WTC11 (cell line): Measurements from ENCODE around the gene WDR91. TPM values are rescaled to one million over a fixed set of nuclear protein-coding genes. Genes with fewer than 3 reads are reported as not detected.

Experiments
- ATAC-seq: fragments of 200-7000 bp; cut with Tn5 transposase; 2 replicates; pipeline ENCODE4 v1.10.0; 2021; ENCODE audit warnings: mild to moderate bottlenecking, moderate library complexity
- CTCF ChIA-PET: fragments of 300-600 bp; sonication (Branson Sonifier 250); formaldehyde crosslinking; loops from one replicate; lab custom pipeline; 2021; ENCODE audit warnings: antibody characterized with exemption; lab: Charles Lee
- POLR2A ChIA-PET: fragments of 350-600 bp; sonication (Branson Sonifier 250); formaldehyde crosslinking; loops from one replicate; lab custom pipeline; 2021; ENCODE audit warnings: antibody characterized with exemption; lab: Charles Lee
- DNase-seq: peaks from one replicate; pipeline ENCODE4 v3.0.0; 2021; ENCODE audit warnings: low spot score
- H3K27ac Mint-ChIP-seq: 2 replicates; pipeline ENCODE4 v1.8.0; 2021; ENCODE audit warnings: mixed read lengths
- H3K27me3 Mint-ChIP-seq: 2 replicates; pipeline ENCODE4 v1.8.0; 2021; ENCODE audit warnings: low read depth, mild to moderate bottlenecking, moderate library complexity, mixed read lengths
- H3K36me3 Mint-ChIP-seq: 2 replicates; pipeline ENCODE4 v1.8.0; 2021; ENCODE audit warnings: mixed read lengths
- H3K4me1 Mint-ChIP-seq: 2 replicates; pipeline ENCODE4 v1.8.0; 2022; ENCODE audit warnings: mixed read lengths
- H3K4me3 Mint-ChIP-seq: 2 replicates; pipeline ENCODE4 v1.8.0; 2021; ENCODE audit warnings: mild to moderate bottlenecking, moderate library complexity, mixed read lengths
- H3K9me3 Mint-ChIP-seq: 2 replicates; pipeline ENCODE4 v1.8.0; 2021; ENCODE audit warnings: mixed read lengths
- ETV6 ChIP-seq: sonication (generic); formaldehyde crosslinking; IDR thresholded peaks from 2 replicates; pipeline ENCODE4 v1.8.1; 2022; ENCODE audit warnings: mild to moderate bottlenecking, missing genetic modification reagents
- MXD4 ChIP-seq: fragments of 250-450 bp; sonication (Bioruptor Pico); IDR thresholded peaks from 2 replicates; pipeline ENCODE4 v1.8.0; 2021; ENCODE audit warnings: mild to moderate bottlenecking, moderate library complexity, borderline replicate concordance
- NFATC4 ChIP-seq: fragments of 250-450 bp; sonication (Bioruptor Pico); IDR thresholded peaks from 2 replicates; pipeline ENCODE4 v1.9.0; 2021; ENCODE audit warnings: mild to moderate bottlenecking
- NR1H2 ChIP-seq: sonication (generic); formaldehyde crosslinking; IDR thresholded peaks from 2 replicates; pipeline ENCODE4 v1.9.0; 2021; ENCODE audit warnings: mild to moderate bottlenecking, moderate library complexity, missing genetic modification reagents
- SMAD4 ChIP-seq: sonication (generic); formaldehyde crosslinking; IDR thresholded peaks from 2 replicates; pipeline ENCODE4 v1.8.0; 2022; ENCODE audit warnings: mild to moderate bottlenecking, missing genetic modification reagents
- SOX15 ChIP-seq: fragments of 250-450 bp; sonication (Bioruptor Pico); IDR thresholded peaks from 2 replicates; pipeline ENCODE4 v1.9.0; 2021; ENCODE audit warnings: mild to moderate bottlenecking
- ZNF317 ChIP-seq: sonication (generic); formaldehyde crosslinking; IDR thresholded peaks from 2 replicates; pipeline ENCODE4 v1.8.1; 2023; ENCODE audit warnings: low read depth, mild to moderate bottlenecking, moderate library complexity, missing genetic modification reagents, borderline replicate concordance
- total RNA-seq: library from RNA; stranded (reverse); gene quantifications from 3 replicates; pipeline ENCODE4 v1.2.3, GENCODE V29; 2021
- TF ChIP-seq, protein P1 (sequence below): sonication (generic); formaldehyde crosslinking; IDR thresholded peaks from 2 replicates; pipeline ENCODE4 v1.8.0; 2022; ENCODE audit warnings: mild to moderate bottlenecking, missing genetic modification reagents
- TF ChIP-seq, protein P2 (sequence below): sonication (generic); formaldehyde crosslinking; IDR thresholded peaks from 2 replicates; pipeline ENCODE4 v1.8.0; 2022; ENCODE audit warnings: mild to moderate bottlenecking, missing genetic modification reagents
- TF ChIP-seq, protein P3 (sequence below): fragments of 250-450 bp; sonication (Bioruptor Pico); IDR thresholded peaks from 2 replicates; pipeline ENCODE4 v1.9.0; 2021; ENCODE audit warnings: mild to moderate bottlenecking
- TF ChIP-seq, protein P4 (sequence below): fragments of 250-450 bp; sonication (Bioruptor Pico); IDR thresholded peaks from 2 replicates; pipeline ENCODE4 v1.9.0; 2021; ENCODE audit warnings: mild to moderate bottlenecking, borderline replicate concordance
- TF ChIP-seq, protein P5 (sequence below): sonication (generic); formaldehyde crosslinking; IDR thresholded peaks from 2 replicates; pipeline ENCODE4 v1.8.1; 2022; ENCODE audit warnings: low read depth, mild to moderate bottlenecking, moderate library complexity, missing genetic modification reagents, borderline replicate concordance
- TF ChIP-seq, protein P6 (sequence below): sonication (generic); formaldehyde crosslinking; IDR thresholded peaks from 2 replicates; pipeline ENCODE4 v1.8.1; 2023; ENCODE audit warnings: mild to moderate bottlenecking, missing genetic modification reagents

WDR91 gene
- total RNA-seq, 1 experiment from 2014 or later = 12.0 TPM

DNA sequence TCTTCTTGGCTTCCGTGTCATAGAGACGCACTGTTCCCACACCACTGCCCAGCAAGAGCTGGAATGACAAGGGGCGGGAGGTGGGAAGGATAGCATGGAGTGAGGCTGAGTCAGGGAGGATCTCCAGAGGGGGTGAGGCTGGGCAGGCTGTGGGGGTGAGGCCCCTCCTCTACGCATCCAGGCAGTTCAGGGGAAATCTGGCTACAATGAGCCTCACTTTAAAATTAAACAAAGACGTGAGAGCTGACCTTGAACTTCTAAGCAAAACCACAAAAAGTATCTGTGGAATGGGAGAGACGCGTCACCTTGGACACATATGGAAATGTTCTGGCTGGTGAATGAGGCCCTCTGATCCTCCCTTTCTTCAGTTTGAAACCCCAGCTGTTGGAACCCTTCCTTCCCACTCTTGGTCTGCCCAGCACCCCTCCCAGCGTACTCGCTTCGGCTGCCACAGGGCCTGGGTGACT, 17.7 kb downstream of the WDR91 start (continued):
- TF ChIP-seq MXD4 = no peak
- TF ChIP-seq, protein P1, sequence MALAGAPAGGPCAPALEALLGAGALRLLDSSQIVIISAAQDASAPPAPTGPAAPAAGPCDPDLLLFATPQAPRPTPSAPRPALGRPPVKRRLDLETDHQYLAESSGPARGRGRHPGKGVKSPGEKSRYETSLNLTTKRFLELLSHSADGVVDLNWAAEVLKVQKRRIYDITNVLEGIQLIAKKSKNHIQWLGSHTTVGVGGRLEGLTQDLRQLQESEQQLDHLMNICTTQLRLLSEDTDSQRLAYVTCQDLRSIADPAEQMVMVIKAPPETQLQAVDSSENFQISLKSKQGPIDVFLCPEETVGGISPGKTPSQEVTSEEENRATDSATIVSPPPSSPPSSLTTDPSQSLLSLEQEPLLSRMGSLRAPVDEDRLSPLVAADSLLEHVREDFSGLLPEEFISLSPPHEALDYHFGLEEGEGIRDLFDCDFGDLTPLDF (CRISPR knock-in tag) = no peak
- TF ChIP-seq, protein P2, sequence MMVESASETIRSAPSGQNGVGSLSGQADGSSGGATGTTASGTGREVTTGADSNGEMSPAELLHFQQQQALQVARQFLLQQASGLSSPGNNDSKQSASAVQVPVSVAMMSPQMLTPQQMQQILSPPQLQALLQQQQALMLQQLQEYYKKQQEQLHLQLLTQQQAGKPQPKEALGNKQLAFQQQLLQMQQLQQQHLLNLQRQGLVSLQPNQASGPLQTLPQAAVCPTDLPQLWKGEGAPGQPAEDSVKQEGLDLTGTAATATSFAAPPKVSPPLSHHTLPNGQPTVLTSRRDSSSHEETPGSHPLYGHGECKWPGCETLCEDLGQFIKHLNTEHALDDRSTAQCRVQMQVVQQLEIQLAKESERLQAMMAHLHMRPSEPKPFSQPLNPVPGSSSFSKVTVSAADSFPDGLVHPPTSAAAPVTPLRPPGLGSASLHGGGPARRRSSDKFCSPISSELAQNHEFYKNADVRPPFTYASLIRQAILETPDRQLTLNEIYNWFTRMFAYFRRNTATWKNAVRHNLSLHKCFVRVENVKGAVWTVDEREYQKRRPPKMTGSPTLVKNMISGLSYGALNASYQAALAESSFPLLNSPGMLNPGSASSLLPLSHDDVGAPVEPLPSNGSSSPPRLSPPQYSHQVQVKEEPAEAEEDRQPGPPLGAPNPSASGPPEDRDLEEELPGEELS = no peak

DNA sequence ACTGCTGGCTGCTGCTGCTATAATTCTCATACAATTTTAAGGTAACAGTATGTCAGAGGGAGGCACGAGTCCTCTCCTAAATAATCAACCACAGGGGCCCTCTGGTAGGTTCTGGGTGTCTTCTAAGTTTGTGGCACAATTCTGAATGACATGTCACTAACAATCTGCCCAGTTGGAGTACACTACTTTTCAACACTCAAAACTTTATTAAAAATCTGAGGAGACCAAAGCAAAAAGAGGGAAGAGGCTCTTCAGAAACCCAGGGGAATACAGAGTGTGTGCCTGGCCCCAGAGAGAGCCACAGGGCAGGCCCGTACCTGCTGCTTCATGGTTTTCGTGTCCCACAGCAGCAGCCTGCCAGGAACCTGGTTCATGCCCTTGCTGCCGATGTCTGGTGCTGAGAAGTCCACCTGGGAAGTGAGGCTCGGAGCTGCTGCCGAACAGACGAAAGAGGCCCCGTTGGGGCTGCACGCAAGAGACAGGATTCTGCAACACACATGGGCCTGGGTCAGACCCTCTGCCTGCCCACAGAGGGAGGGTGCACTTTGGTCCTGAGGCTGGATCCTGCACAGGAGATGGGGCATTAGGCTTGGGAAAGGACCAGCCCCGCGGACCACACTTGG, 18.3 kb downstream of the WDR91 start:
- DNase-seq (no peak), ATAC-seq (no peak)
- Mint-ChIP-seq H3K4me3 (no peak overlapping the region), H3K4me1 (no peaks in the 10 kb centered on the region), H3K36me3 (peaks cover 25% of the 10 kb centered on the region), H3K9me3 (no peaks in the 10 kb centered on the region), H3K27me3 (no peaks in the 10 kb centered on the region), H3K27ac (no peak overlapping the region)
- POLR2A ChIA-PET = no interaction called here
- TF ChIP-seq, protein P3, sequence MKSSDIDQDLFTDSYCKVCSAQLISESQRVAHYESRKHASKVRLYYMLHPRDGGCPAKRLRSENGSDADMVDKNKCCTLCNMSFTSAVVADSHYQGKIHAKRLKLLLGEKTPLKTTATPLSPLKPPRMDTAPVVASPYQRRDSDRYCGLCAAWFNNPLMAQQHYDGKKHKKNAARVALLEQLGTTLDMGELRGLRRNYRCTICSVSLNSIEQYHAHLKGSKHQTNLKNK (CRISPR knock-in tag) = no peak
- no peak for TF ChIP-seq ETV6 (CRISPR knock-in tag)
- TF ChIP-seq NR1H2 = no peak
- no peak for TF ChIP-seq SOX15
- no peak for TF ChIP-seq NFATC4 (CRISPR knock-in tag)
- TF ChIP-seq, protein P4, sequence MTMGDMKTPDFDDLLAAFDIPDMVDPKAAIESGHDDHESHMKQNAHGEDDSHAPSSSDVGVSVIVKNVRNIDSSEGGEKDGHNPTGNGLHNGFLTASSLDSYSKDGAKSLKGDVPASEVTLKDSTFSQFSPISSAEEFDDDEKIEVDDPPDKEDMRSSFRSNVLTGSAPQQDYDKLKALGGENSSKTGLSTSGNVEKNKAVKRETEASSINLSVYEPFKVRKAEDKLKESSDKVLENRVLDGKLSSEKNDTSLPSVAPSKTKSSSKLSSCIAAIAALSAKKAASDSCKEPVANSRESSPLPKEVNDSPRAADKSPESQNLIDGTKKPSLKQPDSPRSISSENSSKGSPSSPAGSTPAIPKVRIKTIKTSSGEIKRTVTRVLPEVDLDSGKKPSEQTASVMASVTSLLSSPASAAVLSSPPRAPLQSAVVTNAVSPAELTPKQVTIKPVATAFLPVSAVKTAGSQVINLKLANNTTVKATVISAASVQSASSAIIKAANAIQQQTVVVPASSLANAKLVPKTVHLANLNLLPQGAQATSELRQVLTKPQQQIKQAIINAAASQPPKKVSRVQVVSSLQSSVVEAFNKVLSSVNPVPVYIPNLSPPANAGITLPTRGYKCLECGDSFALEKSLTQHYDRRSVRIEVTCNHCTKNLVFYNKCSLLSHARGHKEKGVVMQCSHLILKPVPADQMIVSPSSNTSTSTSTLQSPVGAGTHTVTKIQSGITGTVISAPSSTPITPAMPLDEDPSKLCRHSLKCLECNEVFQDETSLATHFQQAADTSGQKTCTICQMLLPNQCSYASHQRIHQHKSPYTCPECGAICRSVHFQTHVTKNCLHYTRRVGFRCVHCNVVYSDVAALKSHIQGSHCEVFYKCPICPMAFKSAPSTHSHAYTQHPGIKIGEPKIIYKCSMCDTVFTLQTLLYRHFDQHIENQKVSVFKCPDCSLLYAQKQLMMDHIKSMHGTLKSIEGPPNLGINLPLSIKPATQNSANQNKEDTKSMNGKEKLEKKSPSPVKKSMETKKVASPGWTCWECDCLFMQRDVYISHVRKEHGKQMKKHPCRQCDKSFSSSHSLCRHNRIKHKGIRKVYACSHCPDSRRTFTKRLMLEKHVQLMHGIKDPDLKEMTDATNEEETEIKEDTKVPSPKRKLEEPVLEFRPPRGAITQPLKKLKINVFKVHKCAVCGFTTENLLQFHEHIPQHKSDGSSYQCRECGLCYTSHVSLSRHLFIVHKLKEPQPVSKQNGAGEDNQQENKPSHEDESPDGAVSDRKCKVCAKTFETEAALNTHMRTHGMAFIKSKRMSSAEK (CRISPR knock-in tag) = no peak
- TF ChIP-seq, protein P5, sequence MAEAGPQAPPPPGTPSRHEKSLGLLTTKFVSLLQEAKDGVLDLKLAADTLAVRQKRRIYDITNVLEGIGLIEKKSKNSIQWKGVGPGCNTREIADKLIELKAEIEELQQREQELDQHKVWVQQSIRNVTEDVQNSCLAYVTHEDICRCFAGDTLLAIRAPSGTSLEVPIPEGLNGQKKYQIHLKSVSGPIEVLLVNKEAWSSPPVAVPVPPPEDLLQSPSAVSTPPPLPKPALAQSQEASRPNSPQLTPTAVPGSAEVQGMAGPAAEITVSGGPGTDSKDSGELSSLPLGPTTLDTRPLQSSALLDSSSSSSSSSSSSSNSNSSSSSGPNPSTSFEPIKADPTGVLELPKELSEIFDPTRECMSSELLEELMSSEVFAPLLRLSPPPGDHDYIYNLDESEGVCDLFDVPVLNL (CRISPR knock-in tag) = no peak
- TF ChIP-seq SMAD4 (CRISPR knock-in tag) = no peak
- TF ChIP-seq ZNF317 = no peak
- TF ChIP-seq, protein P6, sequence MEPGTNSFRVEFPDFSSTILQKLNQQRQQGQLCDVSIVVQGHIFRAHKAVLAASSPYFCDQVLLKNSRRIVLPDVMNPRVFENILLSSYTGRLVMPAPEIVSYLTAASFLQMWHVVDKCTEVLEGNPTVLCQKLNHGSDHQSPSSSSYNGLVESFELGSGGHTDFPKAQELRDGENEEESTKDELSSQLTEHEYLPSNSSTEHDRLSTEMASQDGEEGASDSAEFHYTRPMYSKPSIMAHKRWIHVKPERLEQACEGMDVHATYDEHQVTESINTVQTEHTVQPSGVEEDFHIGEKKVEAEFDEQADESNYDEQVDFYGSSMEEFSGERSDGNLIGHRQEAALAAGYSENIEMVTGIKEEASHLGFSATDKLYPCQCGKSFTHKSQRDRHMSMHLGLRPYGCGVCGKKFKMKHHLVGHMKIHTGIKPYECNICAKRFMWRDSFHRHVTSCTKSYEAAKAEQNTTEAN (CRISPR knock-in tag) = no peak
- CTCF ChIA-PET = no interaction called here
